Activated gamma-delta T cell (primary cell): Measurements from ENCODE around the gene SERPINB6.
A peak's percentile ranks its signal among the peaks of the same experiment; 100 is the strongest.
"Not testable (repeated sequence)": the region's sequence is repeated elsewhere in the genome, so short reads cannot be mapped to it uniquely, and the experiment has no call there.

Experiments
- DNase-seq: peaks from one replicate; lab custom pipeline; 2025; lab: John Stamatoyannopoulos, UW

Gene SERPINB6

GRCh38 chr6:2958776-2959175, 12.6 kb downstream of the SERPINB6 start:
- DNase-seq, result no peak

DNA sequence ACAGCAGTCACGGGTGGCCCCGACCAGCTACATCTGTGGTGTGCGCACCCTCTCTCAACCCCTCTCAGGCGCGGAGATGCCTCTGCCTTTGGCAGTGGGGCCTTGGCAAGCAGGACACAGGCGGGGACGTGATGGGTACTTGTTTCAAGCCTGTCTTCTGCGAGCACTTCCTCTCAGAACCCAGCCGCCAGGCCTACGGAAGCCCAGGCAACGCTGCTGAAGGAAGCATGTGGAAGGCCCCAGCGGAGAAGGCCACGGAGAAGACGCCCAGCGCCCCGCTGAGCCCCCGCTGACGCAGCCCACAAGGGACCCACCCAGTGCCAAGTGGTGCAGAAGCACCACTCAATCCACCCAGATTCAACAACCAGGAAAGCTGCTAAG, 13.0 kb downstream of the SERPINB6 start:
- DNase-seq, result no peak

GRCh38 chr6:2957696-2958330, 13.6 kb downstream of the SERPINB6 start:
- no peak for DNase-seq

DNA sequence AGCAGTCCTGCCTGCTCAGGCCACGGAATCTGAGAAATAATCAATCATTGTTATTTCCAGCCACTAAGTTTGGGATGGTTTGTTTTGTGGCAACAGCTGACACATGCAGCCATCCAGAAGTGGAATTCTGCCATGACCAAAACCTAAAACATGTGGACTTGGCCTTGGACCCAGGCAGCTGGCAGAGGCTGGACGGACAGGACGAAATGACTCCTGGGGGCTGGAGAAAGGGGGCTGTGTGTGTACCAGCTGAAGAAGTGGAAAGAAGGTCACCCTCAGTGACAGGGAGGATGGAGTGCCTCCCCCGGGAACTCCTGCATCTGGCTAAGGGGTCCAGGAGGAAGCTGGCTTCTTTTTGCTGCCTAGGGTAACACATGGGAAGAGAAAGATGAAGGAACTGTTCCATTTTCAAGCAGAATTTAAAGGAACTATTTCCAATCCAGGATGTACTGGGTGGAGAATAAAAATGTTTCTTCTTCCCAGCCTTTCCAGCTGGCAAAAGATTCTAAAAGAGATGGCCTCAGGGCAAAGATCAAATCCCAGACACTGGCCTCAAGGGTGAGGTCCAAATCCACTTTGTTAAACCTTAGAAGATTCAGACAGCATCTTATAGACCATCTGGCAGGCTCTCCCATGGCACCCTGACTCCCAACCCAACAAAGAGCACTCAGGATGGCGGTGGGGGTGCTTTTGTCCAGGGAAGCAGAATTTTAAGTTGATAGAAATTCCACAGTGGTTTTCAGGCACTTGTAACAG, 14.3 kb downstream of the SERPINB6 start:
- no peak for DNase-seq

- DNase-seq, result no peak
Observed at GRCh38 chr6:2953098-2953497, 18.3 kb downstream of the SERPINB6 start.

DNA sequence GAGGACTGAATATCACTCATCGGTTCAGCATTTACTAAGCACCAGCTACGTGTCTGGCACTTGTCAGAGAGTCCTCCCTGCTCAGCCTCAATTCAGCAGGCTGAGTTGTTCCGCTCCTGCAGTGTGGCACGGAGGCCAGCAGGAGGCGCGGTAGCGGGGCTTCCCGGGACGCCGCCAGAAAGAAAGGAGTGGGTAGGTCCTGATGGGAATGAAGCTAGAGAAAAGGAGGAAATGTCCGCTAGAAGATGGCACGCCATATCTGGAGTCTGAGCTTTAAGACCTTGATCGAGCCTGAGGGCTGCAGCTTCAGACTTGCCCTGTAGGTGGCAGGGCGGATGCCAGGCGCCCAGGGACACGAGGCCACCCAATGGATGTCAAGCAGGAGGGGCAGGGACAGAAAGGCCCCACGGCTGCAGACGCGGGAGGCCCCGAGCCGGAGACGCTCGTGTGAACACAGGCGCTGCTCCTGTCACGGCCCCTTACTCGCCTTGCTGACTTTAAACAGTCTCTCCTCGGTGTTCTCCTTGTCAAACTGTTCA, 18.7 kb downstream of the SERPINB6 start:
- DNase-seq, result no peak

DNA sequence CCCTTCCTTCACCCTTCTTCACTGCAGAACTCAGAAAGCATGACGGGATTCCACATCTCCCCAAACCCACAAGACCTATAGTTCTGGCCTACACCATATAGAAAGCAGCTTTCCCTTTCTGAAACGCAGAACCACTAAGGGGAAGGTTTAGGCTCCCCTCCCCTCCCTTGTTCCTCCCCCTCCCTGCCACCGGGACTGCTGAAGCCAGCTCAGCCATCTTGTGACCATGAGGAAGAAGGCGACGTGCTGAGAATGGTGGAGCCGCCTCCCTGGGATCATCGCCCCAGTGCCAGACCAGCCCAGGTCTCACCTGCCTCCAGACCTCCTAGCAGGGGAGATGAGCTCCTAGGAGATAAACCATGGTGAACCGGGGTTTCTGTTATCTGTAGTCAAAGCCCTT, 19.6 kb downstream of the SERPINB6 start:
- DNase-seq, result no peak

GRCh38 chr6:2950713-2951112, 20.7 kb downstream of the SERPINB6 start:
- DNase-seq, result no peak

GRCh38 chr6:2949536-2950083, 21.8 kb downstream of the SERPINB6 start:
- no peak for DNase-seq

DNA sequence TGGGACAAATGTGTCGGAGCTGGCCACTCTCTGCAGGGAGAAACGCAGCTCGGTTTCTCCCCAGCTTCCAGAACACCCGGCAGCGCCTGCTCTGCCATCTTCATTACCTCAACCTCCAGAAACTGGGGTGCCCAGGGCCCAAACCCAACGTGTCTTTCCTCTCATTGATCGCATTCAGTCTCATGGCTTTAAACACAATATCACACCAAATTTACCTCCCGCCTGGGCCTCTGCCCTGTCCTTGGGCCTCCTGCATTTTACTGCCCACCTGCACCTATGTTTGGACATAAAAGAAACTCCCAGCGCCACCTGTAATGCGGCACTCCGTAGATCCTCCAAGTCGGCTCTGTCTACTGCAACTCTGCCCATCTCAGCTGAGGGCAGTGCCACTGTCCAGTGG, 22.2 kb downstream of the SERPINB6 start:
- DNase-seq, result no peak

DNA sequence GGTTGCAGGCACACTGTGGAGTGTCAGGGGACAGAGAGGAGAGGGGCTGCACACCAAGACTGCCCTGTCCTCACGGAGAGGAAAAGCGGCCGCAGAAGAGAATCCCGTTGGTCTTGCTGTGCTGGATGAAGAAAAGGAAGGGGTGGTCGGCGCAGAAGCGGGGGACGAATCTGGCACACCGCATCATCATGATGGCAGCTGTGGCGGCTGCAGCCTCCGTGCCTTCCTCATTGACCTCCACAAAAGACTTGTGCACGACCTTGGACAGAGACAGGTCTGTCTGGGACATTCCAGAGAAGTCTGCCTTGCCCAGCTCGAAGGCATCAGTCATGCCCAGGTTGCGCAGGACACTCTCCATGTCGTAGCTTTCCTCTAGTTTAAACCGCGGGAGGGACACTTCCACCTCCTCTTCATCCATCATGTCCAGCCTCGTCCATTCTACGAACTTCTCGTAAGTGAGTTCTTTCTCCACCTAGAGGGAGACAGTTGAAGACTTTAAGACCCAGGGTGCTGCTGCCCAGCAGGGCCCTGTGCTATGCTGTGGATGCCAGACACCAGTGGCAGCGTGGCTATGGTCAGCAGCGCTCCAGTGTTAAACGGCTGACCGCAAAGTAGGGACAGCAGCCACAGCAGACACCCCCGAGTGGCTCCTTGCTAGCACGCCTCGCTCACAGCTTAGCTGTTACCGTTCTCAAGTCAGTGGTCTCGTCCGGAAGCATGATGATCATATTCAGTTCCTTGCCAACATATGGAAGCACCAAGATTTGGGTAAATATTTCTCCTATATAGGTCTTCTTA, 22.9 kb downstream of the SERPINB6 start:
- DNase-seq, result no peak

- no peak for DNase-seq
Observed at GRCh38 chr6:2947445-2947844, 23.9 kb downstream of the SERPINB6 start.

DNA sequence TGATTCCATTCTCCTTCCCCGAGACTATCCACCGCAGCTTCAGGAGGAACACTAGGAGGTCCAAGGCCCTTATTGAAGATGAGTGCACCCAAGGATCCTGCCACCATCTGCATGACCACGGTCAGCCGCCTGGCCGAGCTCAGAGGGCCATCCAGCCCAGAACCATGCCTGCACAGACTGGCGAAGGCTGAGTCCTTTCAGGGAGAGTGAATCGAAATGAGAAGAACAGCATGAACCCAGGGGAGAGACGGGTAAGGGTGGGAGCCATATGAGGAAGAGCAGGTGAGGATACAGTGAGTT, 26.3 kb downstream of the SERPINB6 start:
- no peak for DNase-seq

DNA sequence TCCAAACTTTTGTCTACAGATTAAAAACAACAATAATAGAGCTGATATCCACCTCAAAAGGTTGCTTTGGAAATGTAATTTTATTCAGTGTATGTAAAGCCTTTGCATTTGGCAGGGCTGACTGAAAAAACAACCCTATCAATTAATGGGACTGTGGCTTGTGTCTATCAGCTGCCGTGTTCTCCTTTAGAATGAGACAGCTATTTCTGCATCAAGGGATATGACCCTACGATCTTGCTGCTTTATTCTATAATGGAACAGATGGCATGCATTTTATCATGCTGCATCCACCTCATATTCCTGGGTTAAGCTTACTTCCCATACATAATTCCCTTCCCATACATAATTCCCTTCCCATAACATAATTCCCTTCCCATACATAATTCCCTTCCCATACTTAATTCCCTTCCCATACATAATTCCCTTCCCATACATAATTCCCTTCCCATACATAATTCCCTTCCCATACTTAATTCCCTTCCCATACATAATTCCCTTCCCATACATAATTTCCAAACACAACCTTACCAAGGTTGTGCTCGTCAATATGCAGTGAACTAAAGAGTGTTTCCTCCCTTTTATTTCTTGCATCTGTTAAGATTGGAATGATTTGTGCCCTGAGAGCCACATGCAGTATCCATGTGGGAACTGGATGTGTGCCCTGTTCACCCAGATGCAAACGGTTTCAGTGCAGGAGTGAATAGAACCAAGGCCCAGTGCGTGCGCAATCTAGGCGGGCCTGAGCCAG, 26.8 kb downstream of the SERPINB6 start:
- DNase-seq, result no peak

GRCh38 chr6:2943564-2943955, 27.8 kb downstream of the SERPINB6 start:
- no peak for DNase-seq

GRCh38 chr6:2942914-2943563, 28.3 kb downstream of the SERPINB6 start:
- DNase-seq, result no peak

GRCh38 chr6:2942116-2942515, 29.3 kb downstream of the SERPINB6 start:
- not testable (repeated sequence) for DNase-seq

- DNase-seq, result no peak
Observed at GRCh38 chr6:2940851-2941250, 30.5 kb downstream of the SERPINB6 start.

DNA sequence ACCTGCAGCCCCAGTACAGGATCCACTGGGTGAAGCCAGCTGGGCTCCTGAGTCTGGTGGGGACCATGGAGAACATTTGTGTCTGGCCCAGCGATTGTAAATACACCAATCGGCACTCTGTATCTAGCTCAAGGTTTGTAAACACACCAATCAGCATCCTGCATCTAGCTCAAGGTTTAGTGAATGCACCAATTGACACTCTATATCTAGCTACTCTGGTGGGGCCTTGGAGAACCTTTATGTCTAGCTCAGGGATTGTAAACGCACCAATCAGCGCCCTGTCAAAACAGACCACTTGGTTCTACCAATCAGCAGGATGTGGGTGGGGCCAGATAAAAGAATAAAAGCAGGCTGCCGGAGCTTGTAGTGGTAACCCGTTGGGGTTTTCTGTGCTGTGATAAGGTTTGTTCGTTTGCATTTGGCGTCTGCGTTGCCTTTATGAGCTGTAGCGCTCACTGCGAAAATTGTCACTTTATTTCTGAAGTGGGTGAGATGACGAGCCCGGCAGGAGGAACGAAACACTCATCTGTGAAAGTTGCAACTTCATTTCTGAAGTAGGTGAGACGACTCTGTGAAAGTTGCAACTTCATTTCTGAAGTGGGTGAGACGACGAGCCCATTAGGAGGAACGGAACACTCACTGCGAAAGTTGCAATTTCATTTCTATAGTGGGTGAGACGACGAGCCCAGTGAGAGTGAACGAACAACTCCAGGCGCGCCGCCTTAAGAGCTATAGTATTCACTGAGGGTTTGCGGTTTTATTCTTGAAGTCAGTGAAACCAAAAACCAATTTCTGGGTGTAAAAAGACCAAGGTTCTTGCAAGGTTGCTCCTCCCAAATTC, 31.1 kb downstream of the SERPINB6 start:
- DNase-seq, result no peak

DNA sequence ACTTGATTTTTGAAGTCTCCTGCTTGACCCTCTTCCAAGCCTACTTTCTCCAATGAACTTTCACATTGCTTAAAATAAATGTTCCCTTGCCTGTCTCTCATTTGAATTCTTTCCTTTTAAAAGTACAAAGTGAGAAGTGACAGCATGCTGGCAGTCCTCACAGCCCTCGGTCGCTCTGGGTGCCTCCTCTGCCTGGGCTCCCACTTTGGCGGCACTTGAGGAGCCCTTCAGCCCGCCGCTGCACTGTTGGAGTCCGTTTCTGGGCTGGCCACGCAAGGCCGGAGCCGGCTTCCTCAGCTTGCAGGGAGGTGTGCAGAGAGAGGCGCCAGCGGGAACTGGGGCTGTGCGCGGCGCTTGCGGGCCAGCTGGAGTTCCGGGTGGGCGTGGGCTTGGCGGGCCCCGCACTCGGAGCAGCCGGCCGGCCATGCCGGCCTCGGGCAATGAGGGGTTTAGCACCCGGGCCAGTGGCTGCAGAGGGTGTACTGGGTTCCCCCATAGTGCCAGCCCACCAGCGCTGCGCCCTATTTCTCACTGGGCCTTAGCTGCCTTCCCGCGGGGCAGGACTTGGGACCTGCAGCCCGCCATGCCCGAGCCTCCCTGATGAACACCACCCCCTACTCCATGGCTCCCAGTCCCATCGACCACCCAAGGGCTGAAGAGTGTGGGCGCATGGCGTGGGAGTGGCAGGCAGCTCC, 31.9 kb downstream of the SERPINB6 start:
- peak; percentile 19 for DNase-seq
